H1 (cell line): ENCODE results near the gene CFAP100.

Experiments used
- BACH1 ChIP-seq: IDR thresholded peaks from 2 replicates; pipeline ENCODE4 v1.6.1; 2012; ENCODE audit warnings: low read length, improper control_type of control experiment
- EZH2 ChIP-seq: fragments of 200-600 bp; sonication (generic); IDR thresholded peaks from 2 replicates; pipeline ENCODE4 v1.7.1; 2012; ENCODE audit warnings: low read depth, mild to moderate bottlenecking, moderate library complexity, low read length, inconsistent platforms; ENCODE audit not compliant: severe bottlenecking
- GTF2F1 ChIP-seq: IDR thresholded peaks from 2 replicates; pipeline ENCODE4 v1.6.1; 2012; ENCODE audit warnings: low read depth, low read length, improper control_type of control experiment, borderline replicate concordance
- JUND ChIP-seq: IDR thresholded peaks from 2 replicates; pipeline ENCODE4 v1.6.1; 2011; ENCODE audit warnings: mild to moderate bottlenecking, improper control_type of control experiment, low read length
- KDM1A ChIP-seq: fragments of 200-600, 300-600 bp; sonication (generic); IDR thresholded peaks from 2 replicates; pipeline ENCODE4 v1.7.1; 2016; ENCODE audit warnings: mild to moderate bottlenecking, low read length, borderline replicate concordance
- NANOG ChIP-seq: IDR thresholded peaks from 2 replicates; pipeline ENCODE4 v1.6.1; 2011; ENCODE audit warnings: low read length, low read depth, mild to moderate bottlenecking, inconsistent platforms; ENCODE audit not compliant: insufficient read depth, poor library complexity, severe bottlenecking
- POLR2A ChIP-seq, 2 experiments: IDR thresholded peaks; 1 replicate in 1 of 2; 2 replicates in 1 of 2; pipeline ENCODE4 v1.6.1; 2011; ENCODE audit warnings: low read depth in 2 of 2, low read length in 2 of 2, mild to moderate bottlenecking in 2 of 2; ENCODE audit errors: control extremely low read depth in 1 of 2
- TAF1 ChIP-seq: IDR thresholded peaks from 2 replicates; pipeline ENCODE4 v1.6.1; 2011; ENCODE audit warnings: mild to moderate bottlenecking, low read depth, low read length
- YY1 ChIP-seq: IDR thresholded peaks from 2 replicates; pipeline ENCODE4 v1.6.1; 2011; ENCODE audit warnings: low read depth, mild to moderate bottlenecking, low read length
- TF ChIP-seq, protein P1 (sequence below), 3 experiments: IDR thresholded peaks; 1 replicate in 2 of 3; 2 replicates in 1 of 3; pipeline versions ENCODE4 v1.5.1 to v1.6.1; 2011; ENCODE audit warnings: low read length in 3 of 3, mild to moderate bottlenecking in 3 of 3, inconsistent platforms in 2 of 3, low read depth in 1 of 3, moderate library complexity in 1 of 3; ENCODE audit not compliant: insufficient read depth in 1 of 3; ENCODE audit errors: control extremely low read depth in 1 of 3
- TF ChIP-seq, protein P2 (sequence below): IDR thresholded peaks from 2 replicates; pipeline ENCODE4 v1.6.1; 2012; ENCODE audit warnings: inconsistent platforms

DNA sequence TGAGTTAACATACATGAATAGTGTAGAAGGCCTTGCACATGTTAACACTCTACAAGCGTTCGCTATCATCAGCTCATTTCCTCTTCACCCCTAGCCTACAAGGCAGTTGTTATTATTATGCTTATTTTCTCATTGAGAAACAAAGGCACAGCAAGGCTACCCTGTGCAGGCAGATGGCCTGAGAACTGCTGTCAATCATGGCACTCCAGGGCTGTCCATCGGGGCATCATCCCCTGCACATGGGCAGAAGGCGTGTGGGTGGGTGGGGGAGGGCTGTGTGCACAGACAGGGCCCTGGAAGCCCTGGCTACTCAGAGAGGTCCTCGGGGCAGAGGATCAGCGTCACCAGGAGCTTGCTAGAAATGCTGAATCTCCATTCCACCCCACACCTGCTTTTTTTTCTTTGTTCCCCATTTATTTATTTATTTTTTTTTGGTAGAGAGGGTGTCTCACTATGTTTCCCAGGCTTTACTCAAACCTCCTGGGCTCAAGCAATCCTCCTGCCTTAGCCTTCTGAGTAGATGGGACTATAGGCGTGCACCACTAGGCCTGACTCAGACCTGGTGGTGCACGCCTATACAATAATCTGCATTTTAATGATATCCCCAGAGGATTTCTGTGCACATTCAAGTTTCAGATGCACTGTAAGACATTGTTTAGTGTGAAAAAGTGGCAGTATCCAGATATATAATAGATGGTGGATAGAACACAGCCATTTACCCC, 90.6 kb downstream of the CFAP100 start:
- TF ChIP-seq NANOG (no peak), POLR2A (IDR thresholded peaks at IDR 0.05; ENCODE audit: control extremely low read depth in 1 of 2, low read depth in 2 of 2, low read length in 2 of 2) (no peak), KDM1A (no peak), TAF1 (no peak), JUND (no peak), BACH1 (no peak), EZH2 (no peak), YY1 (no peak), GTF2F1 (no peak)
- TF ChIP-seq, protein P1, sequence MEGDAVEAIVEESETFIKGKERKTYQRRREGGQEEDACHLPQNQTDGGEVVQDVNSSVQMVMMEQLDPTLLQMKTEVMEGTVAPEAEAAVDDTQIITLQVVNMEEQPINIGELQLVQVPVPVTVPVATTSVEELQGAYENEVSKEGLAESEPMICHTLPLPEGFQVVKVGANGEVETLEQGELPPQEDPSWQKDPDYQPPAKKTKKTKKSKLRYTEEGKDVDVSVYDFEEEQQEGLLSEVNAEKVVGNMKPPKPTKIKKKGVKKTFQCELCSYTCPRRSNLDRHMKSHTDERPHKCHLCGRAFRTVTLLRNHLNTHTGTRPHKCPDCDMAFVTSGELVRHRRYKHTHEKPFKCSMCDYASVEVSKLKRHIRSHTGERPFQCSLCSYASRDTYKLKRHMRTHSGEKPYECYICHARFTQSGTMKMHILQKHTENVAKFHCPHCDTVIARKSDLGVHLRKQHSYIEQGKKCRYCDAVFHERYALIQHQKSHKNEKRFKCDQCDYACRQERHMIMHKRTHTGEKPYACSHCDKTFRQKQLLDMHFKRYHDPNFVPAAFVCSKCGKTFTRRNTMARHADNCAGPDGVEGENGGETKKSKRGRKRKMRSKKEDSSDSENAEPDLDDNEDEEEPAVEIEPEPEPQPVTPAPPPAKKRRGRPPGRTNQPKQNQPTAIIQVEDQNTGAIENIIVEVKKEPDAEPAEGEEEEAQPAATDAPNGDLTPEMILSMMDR (IDR thresholded peaks at IDR 0.05; ENCODE audit: control extremely low read depth in 1 of 3, insufficient read depth in 1 of 3, low read depth in 1 of 3, low read length in 3 of 3) = no peak
- TF ChIP-seq, protein P2, sequence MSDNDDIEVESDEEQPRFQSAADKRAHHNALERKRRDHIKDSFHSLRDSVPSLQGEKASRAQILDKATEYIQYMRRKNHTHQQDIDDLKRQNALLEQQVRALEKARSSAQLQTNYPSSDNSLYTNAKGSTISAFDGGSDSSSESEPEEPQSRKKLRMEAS = 0 out of 2 replicates have a peak, but pooled peaks have one; percentile 8
